Measurements from ENCODE around the gene CCR6.
"Not testable (repeated sequence)": the region's sequence is repeated elsewhere in the genome, so short reads cannot be mapped to it uniquely, and the experiment has no call there.

Gene CCR6

DNA sequence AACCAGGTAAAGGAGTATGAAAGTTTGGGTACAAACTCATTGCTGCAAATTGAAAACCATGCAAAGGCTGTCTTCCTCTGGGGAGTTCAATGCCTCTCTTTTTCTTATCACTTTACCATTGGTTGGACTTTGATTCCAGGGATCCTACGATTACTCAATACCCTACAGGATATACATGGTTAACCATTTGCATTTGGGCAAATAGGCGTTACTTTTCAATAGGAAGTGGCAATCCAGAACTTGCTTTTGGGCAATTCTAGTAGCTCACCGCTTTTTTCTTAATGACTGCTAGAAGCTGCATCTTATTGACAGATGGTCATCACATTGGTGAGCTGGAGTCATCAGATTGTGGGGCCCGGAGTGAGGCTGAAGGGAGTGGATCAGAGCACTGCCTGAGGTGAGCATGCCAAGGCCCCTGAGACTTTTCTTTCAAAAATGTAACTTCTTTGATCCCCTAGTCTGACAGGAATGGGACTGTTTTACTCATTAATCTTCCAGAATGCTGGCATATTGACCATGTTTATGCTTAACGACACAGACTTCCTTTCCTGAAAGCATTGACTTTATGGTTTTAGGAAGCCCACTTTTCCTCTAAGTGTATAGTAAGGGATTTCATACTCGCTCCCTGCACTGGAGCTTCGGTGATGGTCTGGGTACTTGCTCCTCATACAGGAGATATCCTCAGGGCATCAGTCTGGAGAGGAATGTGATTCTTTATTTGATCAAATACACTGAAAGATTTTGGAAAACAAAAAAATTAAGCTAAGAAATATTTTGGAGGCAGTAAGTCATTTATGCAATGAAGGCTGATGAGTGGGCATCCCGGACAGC, at the start of gene CCR6:
CCR6 (plus strand) TSS at position 270 of the 831 bp plus-strand sequence. CDS start 13,039 bp downstream, outside the sequence.
- no peak for DNase-seq

DNA sequence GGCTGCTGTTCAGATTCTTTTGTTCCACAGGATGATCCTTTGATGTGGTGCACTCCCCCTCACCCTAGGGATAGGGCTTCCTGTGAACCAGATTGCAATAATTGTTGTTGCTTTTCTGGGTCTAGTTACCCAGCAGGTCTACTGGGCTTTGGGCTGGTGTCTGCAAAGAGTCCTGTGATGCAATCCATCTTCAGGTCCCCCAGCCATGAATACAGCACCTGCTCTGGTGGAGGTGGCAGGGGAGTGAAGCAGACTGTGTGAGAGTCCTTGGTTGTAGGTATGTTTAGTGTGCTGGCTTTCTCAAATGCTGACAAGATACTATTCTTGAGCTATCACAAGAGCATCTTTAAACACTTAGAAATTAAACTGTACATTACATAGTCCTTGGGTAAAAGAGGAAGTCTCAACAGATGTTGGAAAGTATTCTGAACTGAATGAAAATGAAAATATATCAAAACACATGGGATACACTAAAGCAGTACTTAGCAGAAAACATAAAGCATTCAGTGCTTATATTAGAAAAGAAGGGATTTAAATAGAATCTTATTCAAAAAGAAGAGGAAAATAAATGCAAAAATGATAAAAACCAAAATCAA, 49.1 kb upstream of the CCR6 start:
- no peak for DNase-seq

DNA sequence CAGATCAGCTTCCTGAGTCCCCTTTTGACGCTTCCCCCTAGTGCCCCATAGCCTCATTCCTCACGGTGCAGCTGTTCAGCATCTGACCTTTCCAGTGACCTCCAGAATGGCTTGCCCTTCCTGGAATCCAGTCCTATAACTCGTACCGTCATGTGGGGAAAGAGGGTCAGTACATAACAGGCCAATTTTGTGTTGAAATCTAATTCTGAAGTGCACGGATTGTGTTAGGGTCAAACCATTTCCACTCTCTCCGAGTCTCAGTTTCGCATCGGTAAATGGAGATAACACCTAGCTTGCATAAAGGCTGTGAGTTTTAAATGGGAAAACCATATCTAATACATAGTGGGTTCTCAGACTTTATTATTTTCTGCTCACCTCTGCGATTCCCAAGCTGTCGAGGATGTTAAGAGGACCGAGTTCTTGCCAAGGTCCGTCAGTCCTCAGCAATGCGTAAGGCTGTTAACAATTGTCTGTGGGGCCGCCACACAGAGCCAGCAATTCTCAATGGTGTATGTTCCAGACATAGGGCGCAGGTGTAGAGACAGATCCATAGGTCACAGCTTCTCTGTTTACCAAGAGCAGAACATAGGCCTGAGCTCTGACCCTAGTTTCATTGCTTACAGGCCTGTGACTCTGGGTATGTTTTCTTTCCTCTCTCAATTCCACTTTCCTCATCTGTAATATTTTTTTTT, 45.5 kb upstream of the CCR6 start:
- DNase-seq, result no peak

DNA sequence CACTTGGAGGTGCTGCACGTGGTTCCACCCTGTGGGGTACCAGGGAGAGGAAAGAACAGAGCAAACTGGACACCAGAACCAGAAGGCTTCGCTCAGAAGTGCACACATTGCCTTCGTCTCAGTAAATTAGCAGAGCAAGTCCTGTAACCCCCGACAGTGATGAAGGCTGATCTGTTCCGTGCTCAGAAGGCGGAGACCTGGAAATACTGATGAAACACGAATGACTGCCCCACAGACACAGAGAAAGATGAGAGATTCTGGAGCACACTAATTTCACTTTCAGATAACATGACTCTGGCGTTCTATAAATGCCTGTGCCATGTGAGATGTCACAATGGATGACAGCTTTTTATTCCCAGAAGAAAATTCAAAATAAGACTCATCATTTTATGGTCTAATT, 44.2 kb upstream of the CCR6 start:
- no peak for DNase-seq

DNA sequence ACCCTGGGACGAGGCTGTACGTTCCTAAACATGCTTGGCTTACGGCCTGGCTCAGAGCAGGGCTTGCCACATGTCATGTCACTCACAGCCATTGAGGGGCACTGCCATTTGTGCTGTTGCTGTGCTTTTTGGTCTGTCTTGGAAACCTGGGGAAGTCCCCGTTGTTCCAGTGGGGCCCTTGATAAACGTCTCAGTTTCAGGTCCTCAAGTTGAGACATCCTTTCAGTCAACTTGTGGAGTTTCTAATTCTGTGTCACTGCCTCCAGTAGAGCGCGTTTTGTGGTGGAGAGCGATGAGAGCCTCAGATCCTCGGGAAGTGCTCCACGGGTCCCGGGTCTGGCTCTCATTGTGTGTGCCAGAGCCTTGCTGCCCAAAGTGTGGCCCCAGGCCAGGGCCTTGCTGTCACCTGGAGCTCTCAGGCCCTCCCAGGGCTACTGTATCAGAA, 43.0 kb upstream of the CCR6 start:
- DNase-seq, result no peak

DNA sequence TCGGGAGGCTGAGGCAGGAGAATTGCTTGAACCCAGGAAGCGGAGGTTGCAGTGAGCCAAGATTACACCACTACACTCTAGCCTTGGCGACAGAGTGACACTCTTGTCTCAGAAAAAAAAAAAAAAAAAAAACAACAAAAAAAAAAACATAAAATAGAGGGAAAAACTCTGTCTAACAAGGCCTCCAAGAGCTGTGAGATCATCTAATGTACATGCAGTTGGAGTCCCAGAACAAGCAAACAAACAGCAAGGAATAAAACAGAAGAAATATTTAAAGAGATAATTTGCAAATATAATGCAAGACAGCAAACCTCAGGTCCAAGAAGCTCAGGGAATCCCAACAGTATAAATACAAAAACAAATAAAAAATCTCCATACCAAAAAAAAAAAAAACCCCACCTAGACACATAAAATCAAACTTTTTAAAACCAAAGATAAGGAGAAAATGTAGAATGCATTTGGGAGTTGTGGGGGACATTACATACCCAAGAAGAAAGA, 35.0 kb upstream of the CCR6 start:
- DNase-seq, result no peak

DNA sequence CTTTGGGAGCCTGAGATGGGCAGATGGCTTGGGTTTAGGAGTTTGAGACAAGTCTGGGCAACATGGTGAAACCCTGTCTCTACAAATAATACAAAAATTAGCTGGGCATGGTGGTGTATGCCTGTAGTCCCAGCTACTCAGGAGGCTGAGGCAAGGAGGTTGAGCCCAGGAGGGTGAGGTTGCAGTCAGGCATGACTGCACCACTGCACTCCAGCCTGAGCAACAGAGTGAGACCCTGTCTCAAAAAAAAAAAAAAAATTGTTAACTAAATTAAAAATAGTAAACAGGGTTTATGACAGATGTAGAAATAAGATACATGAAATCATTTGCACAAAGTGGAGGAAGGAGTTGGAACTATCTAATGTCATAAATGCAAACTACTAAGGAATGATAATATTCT, 34.2 kb upstream of the CCR6 start:
- not testable (repeated sequence) for DNase-seq

DNA sequence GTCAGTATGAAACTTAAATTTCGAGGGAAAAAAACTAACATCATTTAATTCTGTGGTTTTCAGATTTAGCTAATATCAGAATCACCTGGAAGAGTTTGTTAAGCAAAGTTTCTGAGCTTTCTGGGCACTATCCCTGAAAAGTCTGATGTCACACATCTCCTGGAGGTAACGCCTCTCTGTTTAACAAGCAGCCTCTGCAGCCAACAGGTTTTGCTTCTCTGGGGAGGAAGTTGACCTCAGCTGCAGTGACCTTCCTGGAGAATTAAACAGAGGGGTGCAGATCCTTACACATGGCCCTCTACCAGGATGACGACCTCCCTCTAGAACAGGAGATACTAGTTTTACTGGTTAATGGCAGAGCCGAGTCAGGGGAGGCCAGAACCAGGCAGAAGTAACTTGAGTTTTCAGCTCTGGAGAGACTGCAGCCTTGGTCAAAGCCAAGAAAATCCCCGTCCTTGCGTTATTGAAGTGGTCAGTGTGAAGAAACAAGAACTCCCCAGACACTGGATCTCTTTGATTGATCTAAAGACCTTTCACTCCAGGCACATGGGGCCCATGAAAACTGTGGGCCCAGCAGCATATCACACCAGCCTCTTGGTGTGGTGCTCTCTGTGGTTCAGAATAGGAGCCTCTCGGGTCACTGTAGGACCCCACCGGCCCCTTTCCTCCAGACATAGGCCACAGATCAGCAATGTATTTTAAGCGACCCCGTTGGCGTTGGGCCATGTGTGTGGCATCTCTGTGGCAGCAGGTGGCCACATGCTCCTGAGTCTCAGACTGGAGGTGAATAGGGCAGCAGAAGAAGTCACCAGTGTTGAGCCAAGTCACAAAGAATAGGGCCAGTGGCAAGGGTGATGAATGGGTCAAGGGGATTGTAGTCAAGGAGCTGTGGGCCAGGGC, 33.4 kb upstream of the CCR6 start:
- no peak for DNase-seq

DNA sequence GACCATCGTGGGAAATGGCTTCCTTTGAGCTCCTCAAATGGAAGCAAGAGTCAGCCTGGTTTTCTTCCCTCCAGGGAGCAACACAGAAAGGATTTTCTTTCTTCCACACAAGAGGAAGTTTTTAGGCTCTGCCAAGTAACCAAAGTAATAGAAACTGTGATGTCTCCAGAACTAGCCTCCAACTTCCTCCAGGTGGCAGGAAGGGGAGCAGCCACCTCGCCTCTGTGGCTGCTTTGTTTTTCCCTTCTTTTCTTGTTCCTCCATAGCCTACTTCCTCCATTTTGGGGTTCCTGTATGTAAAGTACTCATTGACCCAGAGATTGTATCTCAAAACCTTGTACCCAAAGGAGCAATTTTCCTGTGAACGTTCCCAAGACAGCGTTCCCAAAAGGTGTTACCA, 32.7 kb upstream of the CCR6 start:
- DNase-seq, result no peak

DNA sequence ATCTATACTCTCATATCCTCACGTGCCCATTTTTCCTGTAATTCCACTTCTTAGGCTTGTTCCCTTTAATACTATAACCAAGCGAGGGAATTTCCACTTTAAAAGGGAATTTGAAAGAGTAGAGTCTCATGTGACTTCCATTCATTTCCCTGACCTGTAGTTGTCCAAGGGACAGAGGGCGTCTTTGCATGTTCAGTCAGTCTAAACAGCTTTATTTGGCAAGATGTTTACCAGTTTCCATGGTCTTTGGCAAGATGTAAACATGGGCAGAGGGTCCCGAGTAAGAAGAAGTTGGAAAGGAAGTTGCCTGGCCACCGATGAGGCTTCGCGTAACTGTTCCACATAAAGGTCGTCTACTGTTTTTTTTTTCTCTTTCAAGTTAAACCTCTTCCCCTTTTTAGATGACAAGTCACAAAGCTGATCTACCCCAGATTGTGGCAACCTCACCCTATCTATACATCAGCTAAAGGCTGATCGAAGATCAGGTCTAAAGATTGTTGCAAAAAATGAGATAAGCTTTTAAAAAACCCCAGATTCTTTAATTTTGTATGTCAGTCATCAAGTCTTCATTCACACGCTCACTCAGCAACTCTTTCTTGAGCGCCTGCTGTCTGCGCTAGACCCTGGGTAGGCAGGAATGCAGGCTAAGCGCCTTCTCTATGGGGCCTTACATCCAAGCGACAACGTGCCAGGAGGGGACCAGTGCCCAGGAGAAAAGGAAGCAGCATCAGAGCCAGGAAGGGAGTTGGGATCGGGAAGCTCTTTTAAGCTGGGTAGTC, 31.7 kb upstream of the CCR6 start:
- no peak for DNase-seq

DNA sequence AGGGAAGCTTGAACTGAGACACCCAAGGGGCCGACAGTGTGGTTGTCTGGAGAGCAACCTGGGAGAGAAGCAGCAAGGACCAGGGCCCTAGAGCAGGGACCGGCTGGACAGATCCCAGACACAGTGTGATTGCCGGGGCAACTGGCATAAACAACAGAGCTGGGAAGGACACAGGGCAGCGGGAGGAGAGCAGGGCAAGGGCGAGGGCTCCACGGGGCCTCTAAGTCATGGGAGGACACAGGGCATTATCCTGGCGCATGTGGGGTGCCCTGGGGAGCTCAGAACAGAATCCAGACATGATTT, 31.1 kb upstream of the CCR6 start:
- no peak for DNase-seq

DNA sequence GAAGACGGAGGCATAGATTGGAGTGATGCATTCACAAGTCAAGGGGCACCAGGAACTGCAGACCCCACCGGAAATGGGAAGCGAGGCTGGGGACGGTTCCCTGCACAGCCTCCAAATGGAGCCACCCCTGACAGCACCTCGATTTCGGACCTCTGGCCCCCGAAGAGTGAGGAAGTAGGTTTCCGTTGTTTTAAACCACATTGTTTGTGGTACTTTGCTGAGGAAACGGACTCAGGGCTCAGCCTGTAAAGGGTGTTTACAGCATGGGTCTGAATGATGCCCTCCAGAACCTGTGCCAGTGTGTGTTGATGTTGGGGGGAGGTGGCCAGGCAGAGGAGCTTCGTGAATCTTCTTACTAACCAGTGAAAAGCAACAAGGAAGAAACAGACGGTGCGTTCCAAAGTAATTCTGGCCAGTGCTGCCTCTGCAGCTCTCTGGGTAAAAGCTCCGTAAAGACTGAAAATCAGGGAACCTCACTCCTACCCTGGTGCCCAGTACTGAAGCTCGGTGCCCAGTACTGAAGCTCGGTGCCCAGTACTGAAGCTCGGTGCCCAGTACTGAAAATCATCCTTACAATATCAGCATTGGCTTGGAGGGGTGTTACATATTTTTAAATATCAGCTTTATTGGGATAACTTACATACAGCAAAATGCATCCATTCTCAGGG, 30.1 kb upstream of the CCR6 start:
- DNase-seq, result no peak

DNA sequence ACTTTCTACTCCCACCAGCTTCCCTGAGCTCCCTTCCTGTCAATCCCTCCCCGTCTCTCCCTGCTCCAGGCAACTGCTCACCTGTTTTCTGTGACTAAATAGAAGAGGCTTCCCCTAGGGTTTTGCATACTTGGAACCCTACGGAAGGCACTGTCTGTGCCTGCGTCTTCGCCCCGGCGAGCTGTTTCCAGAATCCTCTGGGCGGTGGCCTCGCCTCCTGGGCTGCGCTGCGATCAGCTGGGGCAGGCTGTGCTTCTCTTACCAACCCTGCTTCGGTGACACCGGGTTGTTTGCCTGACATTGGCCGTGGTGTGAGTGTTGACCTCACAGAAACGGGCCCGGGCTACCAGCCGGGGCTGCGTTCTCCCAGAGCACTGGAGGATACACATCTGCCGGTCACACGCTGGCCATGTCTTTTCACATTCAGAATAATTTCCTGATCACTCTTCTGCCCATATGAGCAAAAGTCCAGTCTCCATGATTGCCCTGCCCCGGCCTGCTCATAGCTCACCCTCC, 29.4 kb upstream of the CCR6 start:
- DNase-seq, result no peak

DNA sequence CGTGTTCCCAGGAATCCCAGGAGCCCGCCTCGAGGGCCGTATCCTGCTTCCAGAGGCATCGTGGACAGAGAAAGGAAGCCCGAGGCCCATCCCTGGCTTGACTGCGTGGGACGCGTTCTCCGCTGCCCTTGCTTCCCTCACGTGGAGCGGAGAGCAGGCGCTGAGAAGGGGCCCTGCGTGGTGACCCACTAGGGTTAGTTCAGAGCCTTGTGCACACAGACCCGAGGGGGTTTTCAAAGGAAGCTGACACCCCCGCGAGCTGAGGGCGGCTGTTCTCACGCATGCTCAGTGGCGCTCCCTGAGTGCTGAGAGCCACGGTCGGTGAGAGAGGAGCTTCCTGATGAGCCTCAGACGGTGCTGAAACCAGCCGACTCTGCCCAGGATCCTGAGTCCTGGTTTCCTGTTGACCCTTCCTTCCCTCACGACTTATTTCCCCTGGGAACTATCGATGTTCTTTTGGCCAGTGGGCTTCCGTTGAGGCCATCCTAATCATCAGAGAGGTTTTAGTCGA, 28.9 kb upstream of the CCR6 start:
- no peak for DNase-seq

DNA sequence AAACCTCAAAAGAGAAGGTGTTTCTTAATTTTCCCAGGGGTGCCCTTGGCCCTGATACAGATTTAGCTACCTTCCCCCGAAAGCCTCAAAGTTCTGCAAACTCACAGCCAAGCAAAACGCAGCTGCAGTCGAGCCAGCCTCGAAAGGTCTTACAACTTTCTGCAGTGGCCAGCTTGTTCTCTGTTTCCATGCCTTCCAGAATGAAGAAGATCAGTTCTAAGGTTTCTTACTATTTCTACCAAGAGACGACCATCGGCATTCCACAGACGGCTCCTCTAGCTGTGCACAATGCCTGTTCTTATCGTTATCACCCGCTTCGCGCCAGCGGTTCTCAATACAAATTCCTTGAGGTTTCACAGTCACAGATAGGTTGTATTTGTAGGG, 28.5 kb upstream of the CCR6 start:
- no peak for DNase-seq

DNA sequence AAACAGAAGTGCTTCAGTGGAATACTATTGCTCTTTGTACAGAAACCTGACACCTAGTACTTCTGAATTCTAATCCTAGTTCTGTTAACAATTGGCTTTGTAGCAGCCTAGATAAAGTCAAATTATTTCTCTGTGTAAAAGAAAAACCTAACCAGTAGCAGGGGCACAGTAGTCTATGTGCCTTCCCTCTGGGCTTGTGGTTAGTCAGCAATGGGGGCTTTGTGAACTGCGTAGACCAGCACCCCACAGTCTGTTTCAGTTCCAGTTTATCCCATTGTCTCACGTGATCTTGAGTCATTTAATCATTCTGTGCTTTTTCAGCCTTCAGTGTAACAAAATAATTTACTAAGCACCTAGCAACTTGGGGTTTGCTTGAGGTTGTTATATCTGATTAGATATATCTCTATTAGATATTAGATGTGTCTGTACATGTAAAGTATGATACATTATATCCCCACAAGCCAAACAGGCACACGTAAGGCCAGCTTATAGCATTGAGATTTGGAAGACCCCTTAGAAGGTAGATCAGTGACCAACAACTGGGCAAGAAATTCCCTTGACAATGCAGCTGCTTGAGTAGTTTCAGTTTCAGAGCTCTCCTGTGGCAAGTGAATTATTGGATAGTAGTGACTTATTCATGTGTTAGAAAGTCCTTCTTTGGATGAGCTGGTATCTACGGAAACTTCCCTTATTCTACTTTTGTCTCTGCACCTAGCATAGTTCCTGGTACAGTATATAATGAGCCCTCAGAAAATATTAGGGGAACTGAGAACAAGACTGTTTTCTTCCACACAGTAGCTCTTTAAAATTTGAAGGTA, 27.9 kb upstream of the CCR6 start:
- no peak for DNase-seq

DNA sequence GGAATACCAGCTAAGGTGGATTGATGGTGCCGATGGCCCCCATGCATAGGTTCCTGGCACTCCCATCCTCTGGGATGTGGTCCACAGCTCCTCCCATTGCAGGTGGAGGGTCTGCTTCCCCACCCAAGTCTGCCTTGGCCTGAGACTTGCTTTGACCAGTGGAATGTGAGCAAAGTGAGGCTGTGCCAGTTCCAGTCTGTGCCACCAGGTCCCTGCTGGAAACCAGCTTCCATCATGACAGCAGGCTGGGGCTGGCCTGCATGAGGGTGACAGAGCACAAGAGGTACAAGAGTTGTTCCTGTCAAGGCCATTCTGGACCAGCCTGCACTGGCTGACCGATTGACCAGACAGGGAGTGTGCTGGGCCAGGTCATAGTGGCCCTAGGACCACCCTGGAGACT, 27.0 kb upstream of the CCR6 start:
- DNase-seq, result no peak

DNA sequence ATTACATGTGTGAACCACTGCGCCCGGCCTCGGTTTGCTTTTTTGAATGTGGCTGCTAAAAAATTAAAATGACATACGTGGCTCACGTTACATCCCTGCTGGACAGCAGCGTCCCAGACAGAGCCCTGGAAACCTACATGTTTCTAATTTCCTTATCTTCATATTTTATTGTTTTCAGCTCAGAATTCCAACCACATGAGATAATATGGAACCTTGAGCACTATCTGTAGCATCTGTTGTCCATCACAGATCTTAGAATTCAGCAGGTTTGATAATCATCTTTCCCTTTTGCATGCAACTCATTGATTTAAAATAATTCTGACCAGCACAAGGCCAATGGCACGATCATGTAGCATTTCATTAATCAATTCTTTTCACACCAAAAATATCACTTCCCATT, 25.9 kb upstream of the CCR6 start:
- DNase-seq, result no peak

DNA sequence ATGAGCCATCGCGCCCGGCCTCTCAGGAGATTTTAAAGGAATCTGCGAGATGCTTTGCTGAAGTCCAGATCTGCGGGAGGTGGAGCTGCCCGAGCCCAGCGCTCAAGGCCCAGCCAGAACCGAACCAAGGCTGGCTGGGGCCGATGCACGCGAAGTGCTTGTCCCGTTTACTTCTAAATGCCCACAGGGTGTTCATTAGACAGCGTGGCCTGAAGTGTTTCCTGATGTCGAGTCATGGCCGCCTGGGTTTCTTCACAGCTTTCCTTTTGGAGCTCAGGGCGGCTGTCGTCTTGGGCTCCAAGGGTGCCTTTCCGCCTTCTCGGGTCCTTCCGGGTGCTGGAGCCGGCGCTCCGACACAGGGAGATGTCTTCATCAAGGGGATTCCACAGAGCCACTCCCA, 25.1 kb upstream of the CCR6 start:
- DNase-seq, result no peak

DNA sequence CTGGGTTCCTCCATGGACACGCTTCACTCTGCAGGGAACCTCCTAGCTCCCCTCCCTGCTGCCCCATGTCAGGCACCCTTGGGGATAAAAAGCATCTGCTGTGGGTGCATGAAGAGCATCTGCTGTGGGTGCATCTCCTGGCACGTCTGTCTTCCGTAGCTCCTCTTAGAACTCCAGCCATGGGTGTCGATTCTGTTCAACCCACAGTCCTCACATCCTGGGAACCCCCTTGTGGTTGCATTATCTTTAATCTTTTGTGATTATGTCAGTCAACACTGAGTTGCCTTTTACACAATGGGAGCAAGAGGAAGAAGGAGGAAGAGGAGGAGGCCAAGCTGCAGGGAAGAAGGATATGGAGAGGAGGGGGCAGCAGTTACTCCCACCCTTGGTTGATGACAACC, 24.1 kb upstream of the CCR6 start:
- DNase-seq, result no peak

Measured in NCI-H1930 (cell line).